Left colon (tissue), 2 donors: Measurements from ENCODE around the gene ANKRD44. TPM values are rescaled to one million over a fixed set of nuclear protein-coding genes. Genes with fewer than 3 reads are reported as not detected.

Experiments used
- ATAC-seq: fragments of 200-7000 bp; cut with Tn5 transposase; one replicate; pipeline ENCODE4 v1.9.1; 2020; ENCODE audit warnings: mild to moderate bottlenecking, moderate library complexity
- DNase-seq, 2 donors: peaks; one replicate each; pipeline ENCODE4 v3.0.0-alpha.2; 2020
- intact Hi-C, 2 donors: fragments of 100-400 bp; cut with DNase I in 1 of 2; cut with micrococcal nuclease in 1 of 2; formaldehyde crosslinking; loops; one replicate each; pipeline versions ENCODE4 v1.11.2 to v1.14.0; 2022; cut with DNase I, micrococcal nuclease
- total RNA-seq, 2 donors: library from RNA; stranded (reverse); fragmentation: NEBNext Ultra II Directional; extraction: Animal tissue kit (Norgen Biotek cat#: 25700); gene quantifications; one replicate each; pipeline ENCODE4 v1.2.1, GENCODE V29; 2021
- donor health status: DM: no; HTN: no; CAD: no.
- donor health status: DM: yes; HTN: yes; CAD: no.

ANKRD44 gene
- total RNA-seq, 2 donors from 2014 or later = 9.2 to 14.6 TPM

DNA sequence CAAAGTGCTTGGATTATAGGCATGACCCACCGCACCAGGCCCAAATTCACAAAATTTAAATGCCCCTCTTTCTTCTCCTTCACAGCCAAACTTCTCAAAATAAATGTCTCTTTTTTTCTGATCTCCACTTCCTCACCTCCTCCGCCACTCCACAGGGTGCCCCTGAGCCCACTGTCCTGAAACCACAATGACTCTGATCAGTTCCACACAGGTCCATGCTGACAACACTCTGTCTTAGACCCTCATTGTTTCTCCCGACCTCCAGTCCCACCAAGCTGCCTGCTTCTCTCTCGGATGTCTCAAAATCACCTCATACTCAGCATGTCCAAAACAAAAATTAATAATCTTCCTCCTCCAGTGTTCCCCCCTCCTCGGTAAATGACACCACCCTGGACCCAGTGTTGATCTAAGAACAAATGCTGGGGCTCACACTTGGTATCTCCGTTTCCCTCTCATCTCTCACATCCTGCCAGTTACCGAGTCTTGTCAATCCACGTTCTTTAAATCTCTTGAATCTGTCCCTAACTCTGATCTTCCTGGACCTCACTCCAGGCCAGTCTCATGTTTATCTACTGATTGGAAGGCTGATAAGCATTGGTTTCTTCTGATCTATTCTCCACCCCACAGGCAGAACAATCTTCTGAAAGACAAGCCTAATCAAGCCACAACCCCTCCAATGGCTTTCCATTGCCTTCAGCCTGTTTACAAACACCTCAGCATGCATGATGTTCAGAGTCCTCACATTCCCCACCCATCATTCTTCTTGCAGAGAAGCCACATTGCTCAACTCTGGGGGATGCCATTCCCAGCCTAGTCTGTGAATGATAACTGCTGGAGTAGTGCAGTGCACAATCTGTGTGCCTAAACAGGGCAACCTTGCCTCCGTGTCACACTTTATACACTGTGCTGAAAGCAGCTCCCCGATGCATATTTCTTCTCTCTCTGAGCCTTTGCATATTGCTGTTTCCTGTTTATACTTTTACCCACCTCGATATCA is 12.4 kb upstream of the ANKRD44 start:
- ATAC-seq (no peak), DNase-seq (no peak)
- intact Hi-C loops = no loop called here

DNA sequence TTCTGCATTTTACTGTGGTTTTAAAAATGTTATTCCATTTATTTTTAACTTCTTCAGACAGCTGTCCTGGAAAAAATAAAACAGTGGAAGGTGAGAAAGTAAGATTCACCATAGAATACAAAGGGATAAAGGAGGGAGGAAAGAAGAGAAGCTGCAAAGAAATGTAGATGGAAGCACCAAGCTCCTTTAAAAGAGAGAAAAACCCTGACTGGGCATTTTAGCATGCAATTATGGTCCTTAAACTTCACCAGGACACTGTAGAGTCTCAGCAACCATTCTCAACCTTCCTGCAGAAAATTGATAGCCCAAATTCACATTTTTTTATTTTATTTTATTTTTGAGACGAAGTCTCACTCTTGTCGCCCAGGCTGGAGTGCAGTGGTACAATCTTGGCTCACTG is 11.6 kb upstream of the ANKRD44 start:
- ATAC-seq (no peak), DNase-seq (no peak)
- intact Hi-C loops = no loop called here

DNA sequence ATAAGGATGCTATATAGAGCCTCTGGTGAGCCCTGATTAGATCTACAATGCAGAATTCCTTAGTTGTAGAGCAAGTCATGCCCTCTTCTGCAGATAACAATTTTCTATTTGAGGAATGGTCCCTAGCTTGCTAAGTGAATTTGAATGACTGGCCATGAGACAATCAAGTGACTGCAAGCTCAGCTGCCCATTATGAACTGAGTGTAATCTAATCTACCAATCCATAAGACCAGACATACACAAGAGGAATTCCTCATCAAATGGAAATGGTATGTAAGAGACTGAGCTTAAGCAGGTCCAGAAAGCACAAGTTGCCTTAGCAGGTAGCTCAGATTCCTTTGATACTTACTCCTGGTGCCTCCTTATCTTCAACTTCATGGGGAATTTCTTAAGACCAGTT is 4.8 kb upstream of the ANKRD44 start:
- ATAC-seq (no peak), DNase-seq (no peak)
- intact Hi-C loops = no loop called here

- ATAC-seq (no peak), DNase-seq (no peak)
- intact Hi-C loops = no loop called here
Measured at GRCh38 chr2:197312186-197312585, 1.6 kb upstream of the ANKRD44 start.

- ATAC-seq (no peak), DNase-seq (no peak)
- intact Hi-C loops = no loop called here
Measured at GRCh38 chr2:197311421-197312033, 947 bp upstream of the ANKRD44 start.

GRCh38 chr2:197310987-197311420 is 424 bp upstream of the ANKRD44 start:
- peak in 1 of 2 donors; percentile 26 for DNase-seq
- no peak for ATAC-seq
- intact Hi-C loops = no loop called here

- ATAC-seq (no peak), DNase-seq (peak; percentile 27 to 49)
- intact Hi-C loops = loop anchor here (2.0 to 10.0 kb wide), 2 partner anchors 115 to 117 kb away; no protein-coding TSS in a partner anchor
Measured at GRCh38 chr2:197309691-197310231, 819 bp downstream of the ANKRD44 start.

GRCh38 chr2:197308996-197309690 is 1.4 kb downstream of the ANKRD44 start:
- intact Hi-C loops = loop anchor here (2.0 to 10.0 kb wide), 2 partner anchors 114 to 116 kb away; no protein-coding TSS in a partner anchor
- no peak for DNase-seq
- ATAC-seq = no peak

DNA sequence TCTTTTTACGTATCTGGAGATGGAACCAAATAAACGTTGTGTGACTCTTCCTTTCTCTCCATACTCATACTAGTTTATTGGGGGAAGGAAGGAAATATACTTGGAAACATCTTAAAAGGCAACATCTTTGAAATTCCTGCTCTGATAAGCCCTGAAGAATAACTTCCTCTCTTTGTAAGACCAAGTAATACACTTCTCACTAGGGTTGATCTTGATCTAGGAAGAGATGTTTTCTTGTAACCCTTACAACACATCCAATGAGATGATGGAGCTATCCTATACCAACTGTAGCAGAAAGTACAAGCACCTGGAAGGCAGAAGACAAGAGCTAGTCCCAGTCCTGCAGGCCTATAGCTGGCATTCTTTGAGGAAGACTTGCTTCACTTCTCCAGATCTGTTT is 2.0 kb downstream of the ANKRD44 start:
- DNase-seq (no peak), ATAC-seq (no peak)
- intact Hi-C loops = loop anchor here (2.0 to 10.0 kb wide), 2 partner anchors 114 to 116 kb away; no protein-coding TSS in a partner anchor

GRCh38 chr2:197307933-197308521 is 2.6 kb downstream of the ANKRD44 start:
- no peak for DNase-seq
- intact Hi-C loops = loop anchor here (2.0 to 10.0 kb wide), 2 partner anchors 113 to 115 kb away; no protein-coding TSS in a partner anchor
- ATAC-seq = no peak

GRCh38 chr2:197307236-197307932 is 3.2 kb downstream of the ANKRD44 start:
- no peak for DNase-seq
- ATAC-seq = no peak
- intact Hi-C loops = loop anchor here in 1 of 2 donors (10.0 kb wide), 1 partner anchor 113 kb away; no protein-coding TSS in a partner anchor

DNA sequence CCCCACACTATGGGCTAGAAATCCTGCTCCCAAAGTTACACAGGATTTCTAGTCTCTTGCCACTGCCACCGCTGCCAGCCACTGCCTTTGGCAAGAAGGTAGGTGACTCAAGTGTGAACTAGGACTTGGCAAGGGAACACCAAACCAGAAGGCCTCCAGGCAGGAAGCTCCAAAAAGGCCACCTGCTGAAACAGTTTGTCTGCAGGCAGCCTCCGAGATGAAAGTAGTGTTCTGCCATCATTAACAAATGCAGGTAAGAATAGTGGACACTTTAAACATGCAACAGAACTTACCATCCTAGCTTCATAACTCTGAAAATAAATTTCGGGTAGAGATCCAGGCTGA is 3.9 kb downstream of the ANKRD44 start:
- intact Hi-C loops = loop anchor here in 1 of 2 donors (10.0 kb wide), 1 partner anchor 112 kb away; no protein-coding TSS in a partner anchor
- ATAC-seq (no peak), DNase-seq (no peak)

- no peak for DNase-seq
- intact Hi-C loops = loop anchor here in 1 of 2 donors (10.0 kb wide), 1 partner anchor 111 kb away; no protein-coding TSS in a partner anchor
- ATAC-seq = no peak
Measured at GRCh38 chr2:197306024-197306695, 4.4 kb downstream of the ANKRD44 start.

GRCh38 chr2:197304556-197305011 is 6.0 kb downstream of the ANKRD44 start:
- intact Hi-C loops = loop anchor here in 1 of 2 donors (10.0 kb wide), 1 partner anchor 110 kb away; no protein-coding TSS in a partner anchor

DNA sequence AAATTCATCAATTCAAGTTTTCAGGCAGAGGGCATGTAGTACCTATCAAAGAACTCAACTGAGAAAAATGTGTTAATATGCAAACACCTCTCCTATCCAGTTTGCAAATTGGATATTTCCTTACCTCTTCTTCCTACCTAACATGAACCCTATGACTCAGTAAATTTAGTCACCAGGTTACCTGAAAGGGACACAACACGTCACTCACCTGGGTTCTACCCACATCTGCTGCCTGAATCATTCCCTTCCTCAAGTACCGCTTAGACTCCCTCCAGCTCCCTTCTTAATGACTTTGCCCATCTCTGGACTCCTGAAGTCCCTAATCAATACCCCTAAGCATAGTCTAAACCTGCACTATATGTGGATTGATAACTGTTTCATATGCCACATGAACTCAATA is 10.4 kb downstream of the ANKRD44 start:
- intact Hi-C loops = loop anchor here in 1 of 2 donors (10.0 kb wide), 1 partner anchor 105 kb away; no protein-coding TSS in a partner anchor
- DNase-seq (no peak), ATAC-seq (no peak)

More at GRCh38 chr2:197304556-197305011, 6.0 kb downstream of the ANKRD44 start:
- DNase-seq (no peak), ATAC-seq (peak; percentile 29)

- intact Hi-C loops = no loop called here
- DNase-seq = no peak
- no peak for ATAC-seq
Measured at GRCh38 chr2:197298609-197299008, 12.0 kb downstream of the ANKRD44 start.

- DNase-seq (no peak), ATAC-seq (peak; percentile 45)
- intact Hi-C loops = no loop called here
Measured at GRCh38 chr2:197297772-197298318, 12.7 kb downstream of the ANKRD44 start.
